ENCODE results near the gene U2AF2.

Gene U2AF2

GRCh38 chr19:55679343-55680257, 24.8 kb downstream of the U2AF2 start:
- H3K9me3 ChIP-seq: no peaks in the 10 kb centered on the region
- no peak overlapping the region for H3K4me3 ChIP-seq
- TF ChIP-seq, protein P1, sequence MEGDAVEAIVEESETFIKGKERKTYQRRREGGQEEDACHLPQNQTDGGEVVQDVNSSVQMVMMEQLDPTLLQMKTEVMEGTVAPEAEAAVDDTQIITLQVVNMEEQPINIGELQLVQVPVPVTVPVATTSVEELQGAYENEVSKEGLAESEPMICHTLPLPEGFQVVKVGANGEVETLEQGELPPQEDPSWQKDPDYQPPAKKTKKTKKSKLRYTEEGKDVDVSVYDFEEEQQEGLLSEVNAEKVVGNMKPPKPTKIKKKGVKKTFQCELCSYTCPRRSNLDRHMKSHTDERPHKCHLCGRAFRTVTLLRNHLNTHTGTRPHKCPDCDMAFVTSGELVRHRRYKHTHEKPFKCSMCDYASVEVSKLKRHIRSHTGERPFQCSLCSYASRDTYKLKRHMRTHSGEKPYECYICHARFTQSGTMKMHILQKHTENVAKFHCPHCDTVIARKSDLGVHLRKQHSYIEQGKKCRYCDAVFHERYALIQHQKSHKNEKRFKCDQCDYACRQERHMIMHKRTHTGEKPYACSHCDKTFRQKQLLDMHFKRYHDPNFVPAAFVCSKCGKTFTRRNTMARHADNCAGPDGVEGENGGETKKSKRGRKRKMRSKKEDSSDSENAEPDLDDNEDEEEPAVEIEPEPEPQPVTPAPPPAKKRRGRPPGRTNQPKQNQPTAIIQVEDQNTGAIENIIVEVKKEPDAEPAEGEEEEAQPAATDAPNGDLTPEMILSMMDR (IDR thresholded peaks at IDR 0.05): no peak
- intact Hi-C loops (cut with DNase I; ENCODE audit: low total_unique reads): no loop called here
- peaks cover 29 to 72% (median 62%) of the 10 kb centered on the region in 3 donors for H3K36me3 ChIP-seq
- DNase-seq: no peak
- no peak overlapping the region for H3K27ac ChIP-seq
- H3K27me3 ChIP-seq: no peaks in the 10 kb centered on the region
- peaks cover 0 to 39% (median 32%) of the 10 kb centered on the region in 4 donors for H3K4me1 ChIP-seq

DNA sequence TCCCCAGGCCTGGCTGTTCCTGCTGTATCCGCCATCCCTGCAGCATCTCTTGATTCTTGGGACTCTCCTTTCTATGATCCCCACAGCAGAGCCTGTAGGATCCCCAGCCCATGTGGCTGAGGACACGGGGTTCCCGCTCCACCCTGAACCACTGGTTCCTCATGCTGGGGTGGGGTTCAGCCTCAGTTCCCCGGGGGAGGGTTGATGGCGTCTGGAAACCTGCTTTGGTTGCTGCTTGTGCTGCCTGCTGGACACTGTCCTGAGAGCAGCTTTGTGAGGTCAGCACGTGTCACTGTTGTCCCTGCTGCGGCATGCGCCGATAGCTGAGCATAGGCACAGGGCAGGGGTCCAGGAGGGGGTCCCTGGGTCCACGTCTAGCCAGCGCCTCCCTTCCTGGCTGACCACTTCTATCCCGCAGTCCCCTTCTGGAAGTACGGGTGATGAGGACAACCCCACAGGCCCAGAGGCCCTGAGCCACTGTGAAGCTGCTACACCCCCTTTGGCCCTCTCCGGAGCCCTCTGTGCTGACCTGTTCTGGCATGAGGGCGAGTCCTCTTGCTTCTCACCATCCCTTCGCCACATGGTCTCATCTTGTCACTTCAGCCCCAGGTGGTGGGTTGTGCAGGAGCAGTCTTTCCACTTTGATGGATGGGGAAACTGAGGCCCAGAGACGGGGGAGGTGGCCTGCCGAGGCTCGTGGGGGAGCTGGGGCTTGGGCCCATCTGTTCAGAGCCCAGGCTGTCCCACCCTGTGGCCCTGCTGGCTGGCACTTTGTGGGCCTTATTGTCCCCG, 25.7 kb downstream of the U2AF2 start:
- no peak for DNase-seq
- Histone ChIP-seq H3K36me3 (peaks cover 38 to 81% (median 72%) of the 10 kb centered on the region in 3 donors), H3K27me3 (no peaks in the 10 kb centered on the region), H3K4me3 (no peak overlapping the region), H3K4me1 (peaks cover 0 to 36% (median 31%) of the 10 kb centered on the region in 4 donors), H3K27ac (no peak overlapping the region), H3K9me3 (no peaks in the 10 kb centered on the region)
- TF ChIP-seq, protein P1 (IDR thresholded peaks at IDR 0.05): no peak
- intact Hi-C loops (cut with DNase I; ENCODE audit: low total_unique reads): no loop called here

- Histone ChIP-seq H3K9me3 (no peaks in the 10 kb centered on the region), H3K4me1 (peaks cover 0 to 28% (median 23%) of the 10 kb centered on the region in 4 donors), H3K4me3 (no peak overlapping the region), H3K36me3 (peaks cover 45 to 90% (median 81%) of the 10 kb centered on the region in 3 donors), H3K27ac (no peak overlapping the region), H3K27me3 (no peaks in the 10 kb centered on the region)
- intact Hi-C loops (cut with DNase I; ENCODE audit: low total_unique reads): no loop called here
- no peak for DNase-seq
- TF ChIP-seq, protein P1 (IDR thresholded peaks at IDR 0.05): no peak
Observed at GRCh38 chr19:55681131-55682092, 26.6 kb downstream of the U2AF2 start.

GRCh38 chr19:55683449-55684261, 28.8 kb downstream of the U2AF2 start:
- DNase-seq: no peak
- no peak overlapping the region for H3K27ac ChIP-seq
- no peaks in the 10 kb centered on the region for H3K27me3 ChIP-seq
- no peak overlapping the region for H3K4me3 ChIP-seq
- TF ChIP-seq, protein P1 (IDR thresholded peaks at IDR 0.05): no peak
- H3K4me1 ChIP-seq: peaks cover 0 to 8% (median 5%) of the 10 kb centered on the region in 4 donors
- intact Hi-C loops (cut with DNase I; ENCODE audit: low total_unique reads): no loop called here
- no peaks in the 10 kb centered on the region for H3K9me3 ChIP-seq
- H3K36me3 ChIP-seq: peaks cover 48 to 98% (median 93%) of the 10 kb centered on the region in 3 donors
